Ramos (cell line): Measurements from ENCODE around the gene APPL2.

Experiments used
- in situ Hi-C: fragments of 300-500 bp; cut with MboI; formaldehyde crosslinking; loops from one replicate; pipeline ENCODE4 v1.14.3; 2022; ENCODE audit warnings: low sequenced_read_pairs; ENCODE audit not compliant: unreplicated experiment

APPL2 gene

DNA sequence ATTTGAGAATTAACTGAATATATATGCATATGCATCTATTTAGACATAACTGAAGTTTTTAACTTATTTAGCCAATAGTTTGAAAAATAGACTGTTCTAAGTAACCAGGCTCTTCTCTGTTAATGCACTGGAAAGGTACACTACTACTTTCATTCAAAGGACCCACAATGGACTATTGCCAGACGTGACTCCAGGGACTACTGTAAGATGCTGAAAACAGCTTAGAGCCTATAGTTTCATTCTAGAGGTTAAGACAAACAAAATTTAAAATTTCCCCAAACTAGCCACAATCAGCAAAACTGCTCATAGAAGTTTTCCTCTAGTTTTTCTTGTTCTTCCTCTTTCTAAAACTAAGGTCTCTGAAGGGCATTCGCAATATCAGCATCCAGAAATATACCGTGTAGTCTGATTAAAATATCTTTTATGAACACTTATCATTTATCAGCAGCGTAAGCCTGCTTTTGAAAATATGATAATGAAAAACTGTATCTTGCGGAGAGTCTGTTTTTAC lies 10.4 kb downstream of the APPL2 start:
- in situ Hi-C loops: no loop called here

DNA sequence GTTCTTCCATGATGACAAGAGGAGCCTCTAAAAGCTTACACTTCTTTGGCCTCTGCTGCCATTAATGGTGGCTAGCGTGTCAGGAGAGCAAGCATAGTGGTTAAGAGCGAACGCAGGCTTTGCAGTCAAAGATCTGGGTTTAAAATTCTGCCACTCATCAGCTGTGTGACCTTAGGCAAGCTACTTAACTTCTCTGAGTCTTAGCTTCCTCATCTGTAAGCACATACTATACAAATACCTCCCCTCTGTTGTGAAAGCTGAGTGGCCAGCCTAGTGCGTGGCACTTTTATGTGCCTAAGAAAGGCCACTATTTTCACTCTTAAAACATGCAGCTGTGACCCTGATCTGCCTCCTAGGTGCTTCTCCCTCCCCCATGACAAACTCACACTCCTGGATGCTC lies 11.6 kb downstream of the APPL2 start:
- in situ Hi-C loops: no loop called here

DNA sequence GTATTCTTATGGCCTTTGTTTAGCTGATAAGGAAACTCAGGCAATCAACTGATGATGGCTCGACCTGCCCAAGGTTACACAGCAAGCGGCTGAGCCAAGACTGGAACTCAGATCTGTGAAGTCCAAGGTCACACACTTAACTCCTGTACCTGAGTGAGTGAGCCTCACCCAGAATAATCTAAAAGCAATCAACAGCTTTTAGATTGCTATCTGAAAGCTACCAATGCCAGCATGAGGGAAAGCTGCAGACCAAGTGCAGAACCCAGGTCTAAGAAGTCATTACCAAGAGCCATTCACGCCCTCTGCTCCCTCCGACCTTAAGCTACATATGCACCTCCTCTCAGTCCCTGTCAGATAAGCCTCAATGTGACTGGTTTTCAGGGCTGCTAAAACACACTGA lies 12.1 kb downstream of the APPL2 start:
- in situ Hi-C loops: no loop called here

DNA sequence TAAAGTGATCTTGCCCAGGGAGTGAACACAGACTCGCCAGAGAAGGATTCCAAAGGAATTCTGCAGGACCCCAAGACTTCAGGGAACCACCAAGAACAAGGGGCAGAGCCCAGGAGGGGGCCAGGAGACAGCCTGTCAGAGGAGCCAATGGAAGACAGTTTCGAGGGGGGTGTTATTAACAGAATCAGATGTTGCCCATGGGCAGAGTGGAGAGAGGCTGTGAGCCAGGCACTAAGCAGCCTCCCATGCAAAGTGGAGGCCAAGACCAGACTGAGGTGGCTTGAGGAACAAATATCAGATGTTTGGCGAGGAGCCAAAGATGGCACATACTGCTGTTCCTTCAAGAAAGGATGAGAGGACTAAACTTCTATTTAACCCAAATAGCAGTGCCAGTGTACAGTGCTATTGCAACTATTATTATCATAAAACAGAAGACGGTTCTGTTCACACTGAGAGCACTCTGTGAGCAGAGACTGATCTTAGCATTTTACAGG lies 12.6 kb downstream of the APPL2 start:
- in situ Hi-C loops: no loop called here

DNA sequence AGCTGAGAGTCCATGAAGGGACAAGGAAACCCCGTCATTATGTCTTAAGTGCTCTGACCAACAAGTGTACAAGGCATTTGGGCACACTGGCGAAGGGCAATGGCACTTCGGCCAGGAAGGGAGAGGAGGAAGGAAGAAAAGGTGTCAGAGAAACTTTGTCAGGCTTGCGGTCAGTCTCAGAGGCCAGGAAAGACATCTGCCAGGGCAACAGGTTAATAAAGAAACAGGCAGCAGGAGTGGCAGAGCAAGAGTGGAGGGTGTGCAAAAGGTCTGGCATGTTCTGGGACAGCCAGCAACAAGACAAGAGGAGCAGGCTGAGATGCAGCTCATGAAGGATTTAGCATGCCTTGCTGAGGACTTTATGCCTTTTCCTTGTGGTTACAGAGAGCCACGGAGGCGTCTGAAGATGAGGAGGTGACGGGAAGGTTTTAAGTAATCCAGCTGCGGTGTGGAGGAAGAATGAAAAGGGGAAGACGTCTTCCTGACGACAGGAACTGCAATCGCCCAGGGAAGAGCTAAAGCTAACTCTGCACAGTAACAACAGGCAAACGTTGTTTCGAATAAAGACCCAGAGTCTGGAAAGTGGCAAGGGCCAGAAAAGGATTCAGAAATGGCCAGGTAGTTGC lies 13.1 kb downstream of the APPL2 start:
- in situ Hi-C loops: no loop called here

DNA sequence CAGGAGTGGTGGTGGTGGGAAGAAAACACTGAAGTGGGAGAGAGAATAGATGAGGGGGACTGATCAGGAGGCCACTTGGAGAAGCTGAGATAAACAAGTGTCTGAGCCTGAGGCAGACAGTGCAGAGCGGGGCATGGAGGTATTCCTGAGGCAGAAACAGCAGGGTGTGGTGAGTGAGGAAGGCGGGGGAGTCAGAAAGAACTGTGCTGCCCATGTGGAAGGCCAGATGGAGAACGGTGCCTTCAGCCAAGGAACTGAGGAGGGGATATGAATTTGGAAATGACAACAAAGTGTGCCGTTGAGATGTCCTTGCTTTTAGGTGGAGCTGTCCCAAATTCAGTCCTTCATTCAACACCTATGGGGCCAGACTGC lies 13.7 kb downstream of the APPL2 start:
- in situ Hi-C loops: no loop called here

DNA sequence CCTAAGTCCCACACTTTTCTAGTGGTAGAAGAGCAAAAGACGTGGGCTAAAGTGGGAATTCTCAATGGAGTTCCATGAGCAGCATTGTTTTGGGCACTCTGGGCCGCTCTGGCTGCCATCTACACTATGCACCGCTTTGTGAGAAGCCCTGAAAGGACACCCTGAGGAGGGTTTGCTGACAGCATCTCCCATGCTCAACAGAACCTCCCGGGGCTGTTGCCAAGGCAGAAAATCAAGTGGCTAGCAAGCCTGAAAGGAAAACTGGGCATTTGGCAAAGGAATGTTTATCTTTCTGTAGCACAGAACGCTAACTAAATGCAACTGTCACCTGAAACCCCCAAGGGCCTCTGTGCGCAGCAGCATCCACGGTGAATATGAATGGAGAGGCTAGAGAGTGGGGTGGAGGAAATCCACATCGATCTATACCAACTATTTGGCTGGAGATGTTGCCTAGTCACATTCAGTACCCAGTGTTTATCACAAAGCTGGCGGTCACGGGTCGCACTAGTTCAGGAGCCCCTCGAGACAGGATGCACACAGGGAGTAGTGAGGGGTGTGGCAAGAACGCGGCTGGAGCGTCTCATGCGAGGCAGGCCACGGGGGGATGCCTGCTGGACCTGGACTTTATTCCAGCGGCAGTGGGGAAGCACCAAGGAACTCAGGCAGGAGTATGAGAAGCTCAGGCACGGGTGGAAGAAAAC lies 14.2 kb downstream of the APPL2 start:
- in situ Hi-C loops: no loop called here

DNA sequence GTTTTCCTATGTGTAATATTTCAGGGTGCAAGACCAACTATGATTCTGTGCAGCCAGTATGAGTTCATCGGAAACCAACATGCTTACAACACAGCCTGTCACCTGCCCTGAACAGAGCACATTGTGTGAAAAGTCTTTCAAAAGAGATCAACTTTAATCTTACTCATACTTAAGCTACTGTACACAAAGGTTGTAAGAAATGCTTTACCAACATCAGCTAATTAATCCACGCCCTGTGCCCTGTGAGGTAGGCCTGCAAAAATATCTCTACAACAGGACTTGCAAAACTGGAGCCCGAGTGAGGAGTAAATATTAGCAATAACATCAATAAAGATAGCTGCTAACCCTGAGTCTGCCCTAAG lies 15.1 kb downstream of the APPL2 start:
- in situ Hi-C loops: no loop called here

DNA sequence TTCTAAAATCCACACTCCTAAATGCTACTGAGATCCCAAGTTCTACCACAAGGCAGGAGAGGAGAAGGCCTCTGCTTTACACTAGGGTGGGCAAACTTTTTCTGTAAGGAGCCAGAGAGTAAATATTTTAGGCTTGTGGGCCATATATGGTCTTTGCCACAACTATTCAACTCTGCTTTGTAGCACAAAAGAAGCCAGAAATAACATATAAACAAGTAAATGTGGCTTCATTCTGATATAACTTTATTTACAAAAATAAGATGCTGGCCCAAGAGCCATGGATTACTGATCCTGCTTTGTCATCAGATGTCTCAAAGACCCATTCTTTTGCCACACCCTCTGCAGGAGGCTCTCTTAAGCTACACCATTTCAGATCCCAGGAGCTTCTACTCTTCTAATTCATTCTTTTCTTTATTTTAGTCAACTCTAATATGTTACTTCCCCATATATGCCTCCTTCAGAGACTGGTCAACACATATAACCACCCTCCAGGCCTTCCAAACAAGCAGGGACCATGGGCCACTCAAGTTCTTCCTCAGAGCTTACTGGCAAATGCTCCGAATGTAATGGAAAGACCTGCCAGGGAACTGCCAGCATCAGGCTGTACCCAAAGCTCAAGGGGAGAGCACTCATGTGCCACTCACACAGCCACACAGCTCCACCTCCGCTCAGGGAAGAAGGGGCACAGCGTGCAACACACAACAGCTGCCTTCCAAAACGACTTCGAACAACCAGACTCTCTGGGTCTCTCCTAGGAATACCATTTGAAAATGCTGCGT lies 15.6 kb downstream of the APPL2 start:
- in situ Hi-C loops: no loop called here

DNA sequence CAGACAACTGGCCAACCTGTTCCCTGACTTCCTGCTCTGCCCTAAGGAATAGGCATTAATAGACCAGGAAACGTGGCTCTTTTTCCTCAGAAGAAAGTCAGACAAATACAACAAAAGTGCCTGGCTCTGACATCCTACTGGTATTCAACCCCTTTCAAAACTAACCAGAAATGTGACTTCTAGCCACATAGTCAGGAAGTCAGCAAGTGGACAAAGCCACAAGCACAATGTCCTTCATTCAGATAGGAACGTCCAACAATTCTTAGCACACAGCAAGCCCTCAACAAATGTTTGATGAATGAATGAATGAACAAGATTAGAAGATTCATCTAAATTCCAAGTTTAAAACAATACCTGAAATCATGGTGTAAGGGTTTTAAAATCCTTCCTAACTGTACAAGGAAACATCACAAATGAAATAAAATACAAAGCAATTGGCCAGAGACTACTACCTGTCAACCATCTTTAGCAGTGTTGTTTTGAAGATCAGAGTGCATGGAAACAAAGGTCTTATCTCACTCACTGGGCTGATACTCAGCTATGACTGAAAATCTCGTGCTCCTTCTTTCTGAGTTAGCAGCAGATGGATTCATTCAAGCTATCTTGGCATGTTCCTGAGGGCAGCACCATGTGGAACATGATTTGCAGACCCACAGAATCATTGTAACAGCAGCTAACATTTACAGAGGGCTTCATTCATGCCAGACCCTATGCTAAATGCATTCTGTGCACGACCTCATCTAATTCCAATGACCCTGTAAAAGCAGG lies 16.5 kb downstream of the APPL2 start:
- in situ Hi-C loops: no loop called here

DNA sequence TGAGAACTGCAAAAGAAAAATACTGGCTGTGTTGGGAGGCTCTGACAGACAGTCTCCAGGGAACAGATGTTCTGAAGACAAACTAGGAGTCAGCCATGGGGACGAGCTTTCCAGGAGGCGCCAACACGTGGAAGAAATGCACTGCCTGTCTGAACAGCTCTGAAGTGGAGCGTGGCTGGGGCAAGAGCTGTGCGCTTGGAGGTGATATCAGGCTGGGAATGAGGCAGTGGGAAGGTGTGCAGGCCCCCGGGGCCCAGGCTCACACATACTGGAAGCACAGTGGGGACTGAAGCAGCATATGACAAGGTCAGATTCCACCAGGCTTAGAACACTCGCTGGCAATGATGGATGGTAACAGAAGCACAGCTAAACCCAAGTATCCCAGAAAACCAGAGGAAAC lies 17.5 kb downstream of the APPL2 start:
- in situ Hi-C loops: no loop called here

DNA sequence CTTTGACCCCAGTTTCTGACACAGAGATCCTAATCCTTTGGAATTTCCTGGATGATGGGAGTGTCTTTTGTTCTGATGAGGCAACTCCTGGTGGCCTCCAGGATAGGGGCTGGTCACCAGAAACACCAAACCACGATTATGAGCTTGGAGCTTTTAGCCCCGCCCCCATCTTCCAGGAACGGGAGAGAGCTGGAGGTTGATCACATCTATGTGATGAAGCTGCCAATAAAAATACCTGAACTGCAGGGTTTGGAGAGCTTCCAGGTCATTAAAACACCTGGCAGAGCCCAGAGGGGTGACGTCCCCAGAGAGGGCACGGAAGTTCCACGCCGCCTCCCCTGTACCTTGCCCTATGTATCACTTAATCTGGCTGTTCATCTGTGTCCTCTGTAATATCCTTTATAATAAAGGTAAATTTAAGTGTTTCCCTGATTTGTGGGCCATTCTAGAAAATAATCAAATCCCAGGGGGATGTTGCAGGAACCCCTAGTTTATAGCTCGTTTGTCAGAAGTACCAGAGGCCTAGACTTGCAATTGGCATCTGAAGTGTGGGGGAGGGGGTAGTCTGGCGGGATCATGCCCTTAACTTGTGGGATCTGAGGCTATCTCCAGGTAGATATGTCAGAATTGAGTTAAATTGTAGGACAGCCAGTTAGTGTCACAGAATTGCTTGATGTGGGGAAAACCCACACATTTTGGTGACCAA lies 21.2 kb downstream of the APPL2 start:
- in situ Hi-C loops: no loop called here

DNA sequence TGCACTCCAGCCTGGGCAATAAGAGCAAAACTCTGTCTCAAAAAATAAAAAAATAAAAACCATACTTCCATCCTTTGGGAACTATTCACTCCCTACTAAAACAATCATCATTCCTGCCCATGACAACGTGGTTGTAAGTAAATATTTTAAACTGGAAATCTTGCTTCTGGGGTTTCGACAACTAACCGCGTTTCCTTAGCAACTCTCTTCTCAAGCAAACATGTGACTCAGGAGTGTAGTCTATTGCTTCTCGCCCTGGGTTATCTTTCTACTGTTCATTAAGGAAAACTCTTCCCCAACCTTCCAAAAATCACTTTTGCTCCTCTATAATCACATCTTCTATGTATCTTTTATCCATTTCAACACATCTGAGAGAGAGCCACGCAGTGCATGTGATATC lies 21.8 kb downstream of the APPL2 start:
- in situ Hi-C loops: no loop called here

DNA sequence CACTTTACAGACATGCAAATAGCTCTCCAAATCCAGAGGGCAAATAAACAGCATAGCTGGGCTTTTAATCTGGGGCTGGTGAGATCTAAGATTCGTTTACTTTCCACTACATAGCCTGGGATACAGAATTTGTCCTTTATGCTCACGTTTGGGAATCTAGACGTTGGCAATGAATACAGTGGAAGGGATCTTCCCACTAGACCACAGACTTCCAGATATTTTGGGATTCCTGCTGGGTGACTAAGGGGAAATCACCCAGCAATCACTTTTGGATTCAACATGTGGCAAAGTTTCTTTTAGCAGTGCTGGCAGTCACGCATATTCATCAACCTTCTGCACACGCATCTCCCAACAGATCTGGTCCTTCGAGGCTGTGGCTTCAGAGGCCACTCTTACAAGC lies 23.5 kb downstream of the APPL2 start:
- in situ Hi-C loops: no loop called here

DNA sequence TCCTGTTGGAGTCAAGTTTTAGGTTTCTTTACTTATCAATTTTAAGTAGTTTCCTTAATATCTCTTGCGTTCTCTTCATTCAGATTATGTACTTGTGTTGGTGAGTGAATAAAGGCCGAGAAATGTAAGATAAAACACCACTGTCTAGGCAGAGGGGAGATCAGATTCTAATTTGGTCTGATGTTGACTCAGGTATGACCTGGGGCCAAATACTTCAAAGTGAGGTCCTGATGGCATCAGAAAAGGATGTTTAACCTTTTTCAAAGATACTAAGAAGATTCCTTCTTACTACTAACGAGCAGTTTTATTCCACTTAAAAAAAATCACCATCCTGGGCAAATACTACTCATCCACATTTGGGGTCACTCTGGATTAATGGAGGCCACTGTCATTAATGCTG lies 26.9 kb downstream of the APPL2 start:
- in situ Hi-C loops: no loop called here

DNA sequence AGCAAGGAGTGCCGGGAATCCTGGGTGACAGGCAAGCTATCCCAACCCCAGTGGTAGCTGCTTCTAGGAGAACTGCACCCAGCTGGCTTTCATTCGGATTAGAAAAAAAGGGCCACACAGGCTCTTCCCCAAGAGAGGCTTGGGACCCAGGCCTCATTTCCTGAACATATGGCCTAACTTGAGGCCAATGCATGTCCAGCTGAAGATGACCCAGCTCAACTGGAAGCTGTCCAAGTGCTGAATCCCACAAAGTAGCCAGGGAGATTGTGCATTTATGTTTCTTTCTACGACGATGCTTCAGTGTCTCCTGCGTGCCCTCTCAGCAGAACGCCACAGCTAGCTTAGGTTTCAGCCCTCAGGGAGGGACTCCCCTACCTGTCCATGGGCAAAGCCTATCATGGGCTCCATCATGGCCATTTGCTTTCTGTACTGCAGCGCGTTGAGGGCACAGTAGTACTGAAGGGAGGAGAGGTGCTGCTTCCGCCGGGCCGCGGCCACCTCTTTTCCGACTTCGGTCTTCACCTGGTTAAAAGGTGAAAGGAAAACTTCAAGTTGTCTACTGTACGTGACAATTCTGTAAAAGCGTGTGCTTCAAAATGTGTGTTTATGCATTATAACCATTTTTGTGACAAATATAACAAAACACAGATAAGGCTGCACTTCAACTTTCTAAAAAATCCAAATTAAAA lies 29.1 kb downstream of the APPL2 start:
- in situ Hi-C loops: no loop called here

DNA sequence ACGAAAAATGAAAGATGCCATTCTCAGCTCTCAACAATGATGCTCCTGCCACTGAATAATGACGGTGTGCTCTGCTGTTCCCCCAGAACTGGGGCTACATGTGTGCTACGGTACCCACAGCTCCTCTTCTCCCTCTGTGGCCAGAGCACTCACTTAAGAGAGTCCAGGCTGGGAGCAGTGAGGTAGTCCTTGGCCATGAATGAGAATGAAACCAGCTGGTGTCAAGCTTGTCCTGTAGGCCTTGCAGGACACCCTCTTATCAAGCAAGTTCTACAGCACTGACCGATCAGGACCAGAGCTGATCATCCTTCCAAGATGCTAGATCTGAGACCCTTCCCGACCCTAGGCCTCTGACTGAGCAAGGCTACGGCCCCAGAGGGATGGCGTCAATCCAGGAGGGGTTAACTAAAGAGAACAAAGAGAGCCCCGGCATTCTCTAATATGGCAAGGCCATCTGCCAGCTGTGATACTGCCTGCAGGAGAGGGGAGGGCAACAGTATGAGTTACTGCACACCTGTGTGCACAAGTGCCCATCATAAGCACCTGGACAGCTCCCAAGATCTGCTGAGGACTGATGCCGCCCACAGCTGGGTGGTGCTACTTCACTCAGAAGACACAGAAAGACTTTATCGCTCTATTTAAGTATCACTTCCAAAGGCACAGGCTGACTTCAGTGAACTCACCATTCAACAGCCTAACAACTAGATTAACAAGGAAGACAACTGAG lies 30.5 kb downstream of the APPL2 start:
- in situ Hi-C loops: no loop called here

DNA sequence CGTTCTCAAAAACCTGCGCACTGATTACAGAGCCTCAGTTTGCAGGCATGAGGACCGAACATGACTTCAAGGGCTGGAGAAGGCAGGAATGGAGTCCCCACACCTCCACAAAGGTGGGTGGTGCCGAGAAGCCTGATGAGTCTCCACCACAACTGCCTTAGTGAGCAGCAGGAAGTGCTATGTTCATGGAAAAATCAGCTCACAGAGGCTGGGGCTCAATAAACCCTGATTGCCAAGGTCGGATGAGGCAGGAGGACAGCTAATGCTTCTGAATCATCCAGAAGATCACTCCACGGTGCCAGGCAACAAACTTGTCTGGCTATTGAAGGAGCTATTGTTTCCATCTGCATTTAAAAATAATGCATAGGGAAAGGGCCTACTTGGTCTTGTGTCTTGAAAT lies 31.1 kb downstream of the APPL2 start:
- in situ Hi-C loops: no loop called here

DNA sequence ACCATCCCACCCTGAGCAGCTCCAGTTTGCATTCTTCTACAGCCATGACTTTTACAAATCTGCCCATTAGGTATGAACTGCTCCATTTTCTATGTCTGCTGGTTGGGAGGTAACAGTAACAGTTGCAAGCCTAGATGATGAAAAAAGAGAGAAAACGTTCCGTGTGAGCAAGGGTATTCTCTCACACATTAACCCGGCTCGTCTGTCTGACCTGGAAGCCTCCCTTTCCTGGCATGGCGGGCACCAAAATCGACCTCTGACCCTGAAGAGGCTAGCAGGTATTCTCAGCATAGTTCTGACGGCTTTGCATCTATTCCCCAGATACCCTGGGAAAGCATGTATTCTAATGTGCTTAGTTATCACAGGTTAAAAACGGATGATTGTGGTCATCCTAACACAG lies 31.8 kb downstream of the APPL2 start:
- in situ Hi-C loops: no loop called here
